ENCODE results near the gene TARS2. TPM values are rescaled to one million over a fixed set of nuclear protein-coding genes. Genes with fewer than 3 reads are reported as not detected.
A peak's percentile ranks its signal among the peaks of the same experiment; 100 is the strongest.

Gene TARS2
- total and polyA plus RNA-seq, 2 of the 13 experiments (the other 11 are each of a cell fraction or from before 2014, with no cell fraction given), result 21.3 to 22.8 TPM

GRCh38 chr1:150552128-150552910 is 65.1 kb downstream of the TARS2 start (continued):
- no peak for TF ChIP-seq ZBTB21 (CRISPR knock-in tag; IDR thresholded peaks at IDR 0.05)
- no peak for TF ChIP-seq CENPT (CRISPR knock-in tag; IDR thresholded peaks at IDR 0.05; ENCODE audit: low read depth)
- no peak for TF ChIP-seq JDP2 (CRISPR knock-in tag; IDR thresholded peaks at IDR 0.05; ENCODE audit: borderline replicate concordance)
- no peak for TF ChIP-seq SATB2 (CRISPR knock-in tag; IDR thresholded peaks at IDR 0.05)
- TF ChIP-seq THRA (CRISPR knock-in tag; IDR thresholded peaks at IDR 0.05; ENCODE audit: borderline replicate concordance), result peak; percentile 68; the same call in 1 of the 2 replicates
- TF ChIP-seq EZH2 (conservative IDR thresholded peaks at IDR 0.05; ENCODE audit: low read depth, low read length), result no peak
- TF ChIP-seq PHF5A (CRISPR knock-in tag; IDR thresholded peaks at IDR 0.05; ENCODE audit: low read depth, unreplicated experiment), result no peak
- TF ChIP-seq MED1 (CRISPR knock-in tag; IDR thresholded peaks at IDR 0.05), result peak; percentile 62; the same call in 1 of the 2 replicates
- no peak for TF ChIP-seq ZUFSP (CRISPR knock-in tag; IDR thresholded peaks at IDR 0.05; ENCODE audit: borderline replicate concordance)
- TF ChIP-seq FOXJ3 (CRISPR knock-in tag; IDR thresholded peaks at IDR 0.05; ENCODE audit: borderline replicate concordance), result no peak
- TF ChIP-seq HHEX (CRISPR knock-in tag; IDR thresholded peaks at IDR 0.05), result no peak
- TF ChIP-seq CREBL2 (CRISPR knock-in tag; IDR thresholded peaks at IDR 0.05; ENCODE audit: borderline replicate concordance), result no peak
- no peak for TF ChIP-seq ZNF280B (CRISPR knock-in tag; IDR thresholded peaks at IDR 0.05; ENCODE audit: borderline replicate concordance)
- peak; percentile 28; the same call in 1 of the 2 replicates for TF ChIP-seq SIN3A (IDR thresholded peaks at IDR 0.05; ENCODE audit: borderline replicate concordance, low read depth, low read length)
- TF ChIP-seq GZF1 (CRISPR knock-in tag; IDR thresholded peaks at IDR 0.05), result no peak
- TF ChIP-seq ZBTB37 (CRISPR knock-in tag; IDR thresholded peaks at IDR 0.05), result no peak
- no peak for TF ChIP-seq SMARCC2 (IDR thresholded peaks at IDR 0.05)
- TF ChIP-seq HIC2 (CRISPR knock-in tag; IDR thresholded peaks at IDR 0.05; ENCODE audit: low read depth), result 0 out of 2 replicates have a peak, but pooled peaks have one; percentile 38
- no peak for TF ChIP-seq ZNF124 (CRISPR knock-in tag; IDR thresholded peaks at IDR 0.05)
- no peak for TF ChIP-seq PRMT3 (CRISPR knock-in tag; IDR thresholded peaks at IDR 0.05; ENCODE audit: borderline replicate concordance, low read depth)
